Measurements from ENCODE around the gene HAVCR1.

- no peak for TF ChIP-seq ELF4 (IDR thresholded peaks at IDR 0.05)
- no peak for TF ChIP-seq FOXM1 (IDR thresholded peaks at IDR 0.05; ENCODE audit: borderline replicate concordance)
- no peak for TF ChIP-seq FOXK2 (IDR thresholded peaks at IDR 0.05)
- no peak for TF ChIP-seq ARNT (IDR thresholded peaks at IDR 0.05)
- no peak for TF ChIP-seq SP1 (IDR thresholded peaks at IDR 0.05)
- no peak for TF ChIP-seq HDGF (IDR thresholded peaks at IDR 0.05; ENCODE audit: borderline replicate concordance)
- no peak for TF ChIP-seq BHLHE40 (IDR thresholded peaks at IDR 0.05; ENCODE audit: borderline replicate concordance)
- TF ChIP-seq SUZ12 (IDR thresholded peaks at IDR 0.05): no peak
- no peak for TF ChIP-seq NFRKB (IDR thresholded peaks at IDR 0.05)
- TF ChIP-seq TARDBP (IDR thresholded peaks at IDR 0.05): no peak
- TF ChIP-seq L3MBTL2 (conservative IDR thresholded peaks at IDR 0.05): no peak
- TF ChIP-seq ZNF384 (IDR thresholded peaks at IDR 0.05): no peak
- no peak for TF ChIP-seq FOXA1 (IDR thresholded peaks at IDR 0.05)
- no peak for TF ChIP-seq LEF1 (IDR thresholded peaks at IDR 0.05; ENCODE audit: borderline replicate concordance)
These were observed 8.1 kb upstream of the HAVCR1 start for GRCh38 chr5:157067005-157067404.

Data from HEK293T (cell line).